Measurements from ENCODE around the gene MXD3.

The MXD3 gene

DNA sequence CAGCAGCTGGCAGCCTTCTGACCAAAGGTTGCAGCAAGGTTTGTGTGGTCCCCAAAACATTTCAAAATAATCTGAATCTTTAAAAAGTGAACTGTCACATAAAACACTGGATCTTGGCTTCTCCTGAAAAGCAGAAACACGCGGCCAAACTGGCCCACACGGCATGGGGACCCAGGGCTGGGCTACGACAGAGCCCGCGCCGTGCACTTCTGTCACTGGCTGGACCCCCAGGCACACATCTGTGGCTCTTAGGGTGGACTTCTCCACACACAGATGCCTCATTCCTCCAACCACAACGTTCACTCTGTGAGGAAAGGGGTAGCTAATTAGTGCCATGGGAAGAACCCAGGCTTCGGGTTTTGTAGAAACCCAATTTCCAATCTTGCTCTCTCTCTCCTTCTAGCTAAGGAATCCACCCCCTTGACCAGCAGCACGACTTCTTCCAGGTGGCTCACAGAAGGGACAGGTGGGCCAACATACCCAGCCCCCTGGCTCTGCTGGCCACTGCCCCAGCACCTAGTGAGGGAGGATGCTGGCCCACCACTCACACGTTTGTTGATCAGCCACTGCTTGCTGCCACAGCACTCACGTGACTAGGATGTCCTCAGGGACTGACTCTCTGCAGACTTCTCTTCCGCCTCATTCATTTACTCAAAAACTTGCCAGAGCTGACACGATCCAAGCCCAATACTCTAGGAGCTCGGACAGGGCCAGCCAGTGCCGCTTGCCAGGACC, 21.9 kb upstream of the MXD3 start:
- TF ChIP-seq, protein P1, sequence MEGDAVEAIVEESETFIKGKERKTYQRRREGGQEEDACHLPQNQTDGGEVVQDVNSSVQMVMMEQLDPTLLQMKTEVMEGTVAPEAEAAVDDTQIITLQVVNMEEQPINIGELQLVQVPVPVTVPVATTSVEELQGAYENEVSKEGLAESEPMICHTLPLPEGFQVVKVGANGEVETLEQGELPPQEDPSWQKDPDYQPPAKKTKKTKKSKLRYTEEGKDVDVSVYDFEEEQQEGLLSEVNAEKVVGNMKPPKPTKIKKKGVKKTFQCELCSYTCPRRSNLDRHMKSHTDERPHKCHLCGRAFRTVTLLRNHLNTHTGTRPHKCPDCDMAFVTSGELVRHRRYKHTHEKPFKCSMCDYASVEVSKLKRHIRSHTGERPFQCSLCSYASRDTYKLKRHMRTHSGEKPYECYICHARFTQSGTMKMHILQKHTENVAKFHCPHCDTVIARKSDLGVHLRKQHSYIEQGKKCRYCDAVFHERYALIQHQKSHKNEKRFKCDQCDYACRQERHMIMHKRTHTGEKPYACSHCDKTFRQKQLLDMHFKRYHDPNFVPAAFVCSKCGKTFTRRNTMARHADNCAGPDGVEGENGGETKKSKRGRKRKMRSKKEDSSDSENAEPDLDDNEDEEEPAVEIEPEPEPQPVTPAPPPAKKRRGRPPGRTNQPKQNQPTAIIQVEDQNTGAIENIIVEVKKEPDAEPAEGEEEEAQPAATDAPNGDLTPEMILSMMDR (IDR thresholded peaks at IDR 0.05) = no peak

GRCh38 chr5:177332896-177333260, 21.2 kb upstream of the MXD3 start:
- TF ChIP-seq, protein P1 (IDR thresholded peaks at IDR 0.05) = no peak

DNA sequence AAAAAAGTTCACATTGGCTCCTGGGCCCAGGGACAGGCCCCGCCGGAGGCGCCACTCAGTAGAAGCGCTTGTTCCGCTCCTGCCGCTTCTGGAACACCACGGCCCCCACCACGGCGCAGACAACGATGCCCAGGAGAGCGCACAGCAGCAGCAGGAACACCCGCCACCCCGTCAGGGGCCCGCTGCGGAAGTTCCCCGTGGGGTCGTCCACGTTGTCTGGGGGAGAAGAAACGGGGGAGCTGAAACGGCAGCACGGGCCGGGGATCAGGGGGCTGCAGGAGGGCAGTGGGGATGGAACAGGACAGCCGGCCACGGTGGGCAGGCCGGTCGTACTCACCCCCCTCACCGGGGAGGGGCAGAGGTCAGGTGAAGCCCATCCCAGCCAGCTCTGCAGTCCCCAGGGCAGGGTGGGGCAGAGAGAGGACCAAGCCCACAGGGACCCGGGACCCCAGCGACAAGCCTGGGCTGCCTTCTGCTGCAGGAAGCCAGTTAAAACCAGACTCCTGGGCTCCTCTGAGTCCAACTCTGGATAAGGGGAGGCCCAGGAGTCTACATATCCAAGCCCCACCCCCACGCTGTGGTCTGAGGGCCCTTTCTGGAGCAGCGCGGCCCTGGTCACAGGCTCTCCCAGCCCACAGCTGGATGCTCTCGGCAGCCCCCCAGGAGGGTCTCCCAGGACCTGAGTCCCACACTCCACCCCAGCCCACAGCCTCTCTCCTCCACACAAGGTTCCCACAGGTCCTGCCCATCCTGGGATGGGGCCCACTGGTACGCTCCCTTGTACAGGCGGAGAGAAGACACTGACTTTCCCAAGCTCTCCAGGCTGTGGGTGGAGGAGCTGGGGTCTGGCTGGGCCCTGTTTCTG, 20.6 kb upstream of the MXD3 start:
- TF ChIP-seq, protein P1 (IDR thresholded peaks at IDR 0.05) = no peak

- TF ChIP-seq, protein P1 (IDR thresholded peaks at IDR 0.05) = no peak
These were observed 19.5 kb upstream of the MXD3 start for GRCh38 chr5:177330991-177331842.

- TF ChIP-seq, protein P1 (IDR thresholded peaks at IDR 0.05) = no peak
These were observed 18.2 kb upstream of the MXD3 start for GRCh38 chr5:177329883-177330282.

GRCh38 chr5:177328545-177329231, 17.0 kb upstream of the MXD3 start:
- TF ChIP-seq, protein P1 (IDR thresholded peaks at IDR 0.05) = no peak
